ENCODE results near the gene INPP5D. TPM values are rescaled to one million over a fixed set of nuclear protein-coding genes. Genes with fewer than 3 reads are reported as not detected.

Gene INPP5D
- total and polyA plus RNA-seq, 2 donors (not counting 3 experiments of a cell fraction or from before 2014, with no cell fraction given): 13.9 to 46.6 TPM

GRCh38 chr2:233023761-233024410 is 36.3 kb upstream of the INPP5D start:
- Histone ChIP-seq H3K27me3 (ENCODE audit: control insufficient read depth in 2 of 2, insufficient read depth in 2 of 2, low read length in 2 of 2) (no peaks in the 10 kb centered on the region), H3K4me3 (replicated peaks in 1 of 3; ENCODE audit: insufficient read depth in 1 of 3, low read depth in 1 of 3, low read length in 3 of 3) (no peak overlapping the region), H3K9me3 (replicated peaks; ENCODE audit: control insufficient read depth, insufficient read depth, low read length) (no peaks in the 10 kb centered on the region), H3K27ac (ENCODE audit: insufficient read depth, low read depth, low read length) (no peak overlapping the region), H3K79me2 (ENCODE audit: control insufficient read depth, insufficient read depth, low read length) (no peaks in the 10 kb centered on the region), H3K4me1 (ENCODE audit: control insufficient read depth, extremely low read depth, insufficient read depth, low read length) (no peaks in the 10 kb centered on the region), H4K20me1 (replicated peaks; ENCODE audit: control insufficient read depth, extremely low read depth, insufficient read depth, low read length) (no peaks in the 10 kb centered on the region), H3K4me2 (ENCODE audit: insufficient read depth, low read length) (no peak overlapping the region), H3K9ac (replicated peaks; ENCODE audit: extremely low read depth, insufficient read depth, low read length) (no peak overlapping the region), H2AFZ (ENCODE audit: low read depth, low read length) (no peak overlapping the region), H3K9me1 (replicated peaks; ENCODE audit: control insufficient read depth, extremely low read depth, insufficient read depth, low read length) (no peaks in the 10 kb centered on the region), H3K36me3 (ENCODE audit: control insufficient read depth in 2 of 2, extremely low read depth in 1 of 2, insufficient read depth in 2 of 2, low read length in 2 of 2) (no peaks in the 10 kb centered on the region)
- ChIA-PET POLR2A (no interaction called here), CTCF (no interaction called here)
- dilution Hi-C loops (cut with MboI; ENCODE audit: extremely low pct_ligation_motif_present, low sequenced_read_pairs): no loop called here
- DNase-seq (ENCODE audit: low read depth, low spot score): no peak
- TF ChIP-seq GATA2 (IDR thresholded peaks at IDR 0.05; ENCODE audit: insufficient read depth, insufficient read length, low read depth, low read length) (no peak), CTCF (IDR thresholded peaks at IDR 0.05; ENCODE audit: extremely low read depth in 1 of 2, insufficient read depth in 1 of 2, low read depth in 1 of 2, low read length in 2 of 2) (no peak), EZH2 (IDR thresholded peaks at IDR 0.05; ENCODE audit: borderline replicate concordance, low read depth, low read length, severe bottlenecking) (no peak), MYC (IDR thresholded peaks at IDR 0.05; ENCODE audit: low read depth, low read length) (no peak), POLR2AphosphoS5 (IDR thresholded peaks at IDR 0.05; ENCODE audit: insufficient read depth, low read depth, low read length) (no peak), POLR2A (IDR thresholded peaks at IDR 0.05; ENCODE audit: low read depth, low read length) (no peak)
- BruUV-seq (replicated peaks): no TSS peak
- no peak for FAIRE-seq
- intact Hi-C loops (cut with micrococcal nuclease): loop anchor here (10.0 kb wide), 1 partner anchor 419 kb away; no protein-coding TSS in a partner anchor

Data from endothelial cell of umbilical vein (primary cell).